Activated gamma-delta T cell (primary cell): Measurements from ENCODE around the gene STX8.
"Not testable (repeated sequence)": the region's sequence is repeated elsewhere in the genome, so short reads cannot be mapped to it uniquely, and the experiment has no call there.

Experiments used
- DNase-seq: peaks from one replicate; lab custom pipeline; 2025; lab: John Stamatoyannopoulos, UW

The STX8 gene

GRCh38 chr17:9389111-9389527 is 186.5 kb downstream of the STX8 start:
- no peak for DNase-seq

DNA sequence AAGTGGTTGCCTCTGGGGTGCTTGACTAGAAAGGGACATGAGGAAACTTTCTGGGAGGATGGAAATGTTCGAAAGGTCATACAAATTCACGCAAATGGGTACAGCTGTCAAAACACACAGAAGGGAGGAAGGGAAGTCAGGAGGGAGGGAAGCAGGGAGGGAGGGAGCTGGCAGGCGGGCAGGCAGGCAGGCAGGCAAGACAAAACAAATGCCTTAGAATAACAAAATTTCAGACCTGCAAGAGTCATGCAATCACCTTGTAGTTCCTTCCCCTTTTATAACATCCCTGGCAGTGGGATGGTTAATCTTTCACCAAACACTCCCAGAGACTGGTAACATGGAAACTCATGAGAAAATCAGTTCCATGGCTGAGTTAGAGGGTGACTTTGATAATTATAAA is 189.2 kb downstream of the STX8 start:
- DNase-seq = no peak

GRCh38 chr17:9383826-9384225 is 191.8 kb downstream of the STX8 start:
- no peak for DNase-seq

GRCh38 chr17:9382626-9383025 is 193.0 kb downstream of the STX8 start:
- DNase-seq = no peak

DNA sequence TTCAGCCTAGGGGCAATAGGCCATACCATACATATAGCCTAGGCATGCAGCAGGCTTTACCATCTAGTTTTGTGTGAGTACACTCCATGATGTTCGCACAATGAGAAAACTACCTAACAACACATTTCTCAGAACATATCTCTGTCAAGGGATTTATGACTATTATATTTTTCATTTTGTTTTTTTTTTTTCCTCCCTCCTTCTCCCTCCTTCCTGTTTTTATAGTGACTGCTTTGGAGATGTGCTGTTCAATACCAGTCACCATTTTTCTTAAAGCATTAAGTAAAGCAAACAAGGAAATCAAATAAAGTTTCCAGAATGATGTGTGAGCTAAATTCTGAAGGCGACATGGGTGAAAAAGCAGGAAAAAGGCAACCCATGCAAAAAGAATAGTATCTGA is 194.6 kb downstream of the STX8 start:
- no peak for DNase-seq

GRCh38 chr17:9380361-9380760 is 195.3 kb downstream of the STX8 start:
- no peak for DNase-seq

DNA sequence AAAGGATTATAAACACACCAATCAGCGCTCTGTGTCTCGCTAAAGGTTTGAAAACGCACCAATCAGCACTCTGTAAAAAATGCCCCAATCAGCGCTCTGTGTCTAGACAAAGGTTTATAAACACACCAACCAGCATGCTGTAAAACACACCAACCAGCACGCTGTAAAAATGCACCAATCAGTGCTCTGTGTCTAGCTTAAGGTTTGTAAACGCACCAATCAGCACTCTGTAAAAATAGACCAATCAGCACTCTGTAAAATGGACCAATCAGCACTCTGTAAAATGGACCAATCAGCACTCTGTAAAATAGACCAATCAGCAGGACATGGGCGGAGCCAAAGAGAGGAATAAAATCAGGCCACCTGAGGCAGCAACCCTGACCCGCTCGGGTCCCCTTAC is 199.4 kb downstream of the STX8 start:
- not testable (repeated sequence) for DNase-seq

DNA sequence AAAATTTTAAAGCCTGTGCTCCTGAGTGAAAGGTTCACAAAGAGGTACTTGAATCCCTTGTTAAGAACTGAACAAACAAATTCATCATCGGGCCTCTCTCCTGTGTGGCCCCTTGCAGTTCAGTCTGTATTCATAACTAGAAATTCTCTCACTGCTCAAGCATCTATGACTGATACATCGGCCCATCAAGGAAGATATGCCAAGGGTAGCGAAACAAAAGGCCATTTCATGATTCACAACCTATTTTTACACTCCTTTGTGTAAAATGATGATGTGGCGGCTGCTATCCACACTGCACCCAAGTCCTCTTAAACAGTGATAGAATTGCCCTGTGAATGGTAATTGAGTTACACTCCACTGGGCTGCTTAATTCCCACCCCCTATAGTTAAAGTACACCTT is 204.6 kb downstream of the STX8 start:
- DNase-seq = no peak

GRCh38 chr17:9370467-9370866 is 205.2 kb downstream of the STX8 start:
- DNase-seq = no peak

GRCh38 chr17:9368631-9369030 is 207.0 kb downstream of the STX8 start:
- no peak for DNase-seq

DNA sequence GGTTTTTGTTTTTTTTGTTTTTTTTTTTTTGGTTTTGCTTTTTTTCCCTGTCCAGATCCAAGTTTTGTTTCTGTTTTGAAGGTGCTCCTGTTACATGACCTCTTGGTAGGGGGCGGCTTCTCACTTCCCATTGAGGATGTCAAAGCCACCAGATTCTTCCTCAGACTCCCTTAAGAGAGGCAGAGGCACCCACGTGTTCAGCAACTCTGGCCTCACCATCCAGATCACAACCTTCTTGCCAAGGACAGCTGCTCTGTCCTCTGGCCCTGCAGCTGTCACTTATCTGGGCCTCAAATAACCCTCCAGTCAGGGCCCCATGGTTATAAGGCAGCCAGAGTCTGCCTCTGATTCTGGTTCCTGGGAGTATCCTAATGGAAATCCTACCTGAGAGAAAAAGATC is 208.5 kb downstream of the STX8 start:
- DNase-seq = no peak

- no peak for DNase-seq
Observed at GRCh38 chr17:9364837-9365430, 210.7 kb downstream of the STX8 start.

DNA sequence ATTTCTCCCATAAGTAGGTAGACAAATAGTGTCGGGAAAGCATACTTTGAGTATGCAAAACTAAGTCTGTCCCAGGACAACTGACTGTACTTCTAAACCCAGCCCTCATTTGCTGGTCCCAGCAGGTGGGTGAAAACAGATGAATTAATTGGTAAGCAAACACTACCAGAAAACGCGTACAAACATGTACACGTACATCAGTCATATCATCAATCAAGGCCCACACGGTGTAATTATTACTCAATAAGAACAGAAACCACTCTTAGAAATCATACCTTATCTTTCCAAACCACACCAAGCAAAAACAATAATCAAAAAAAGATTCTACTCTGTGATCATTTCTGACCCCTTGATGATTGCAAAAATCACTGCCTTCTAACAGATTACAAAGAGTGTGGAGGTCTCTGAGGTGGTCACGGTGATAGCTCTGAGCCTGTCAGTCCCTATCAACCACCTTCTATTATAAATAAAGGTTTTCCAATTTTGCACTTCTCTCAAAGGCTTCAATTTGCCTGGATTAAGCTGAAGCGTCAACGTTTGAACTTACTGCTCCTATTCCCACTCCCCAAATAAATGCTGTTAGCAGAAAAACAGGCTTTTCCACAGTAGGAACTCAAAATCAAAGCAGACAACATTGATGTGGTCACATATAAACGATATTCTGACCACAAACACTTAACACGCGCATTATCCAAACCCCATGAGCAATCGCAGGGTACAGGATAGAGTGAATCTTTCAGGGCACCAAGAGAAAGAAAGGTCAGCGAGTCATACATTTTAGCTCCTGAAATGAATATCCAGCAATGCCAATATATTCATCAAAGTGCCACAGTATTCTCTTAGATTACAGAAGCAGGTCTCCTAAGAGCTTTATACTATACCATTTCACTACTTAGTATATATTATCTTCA is 211.9 kb downstream of the STX8 start:
- no peak for DNase-seq

- DNase-seq = no peak
Observed at GRCh38 chr17:9361188-9361955, 214.2 kb downstream of the STX8 start.

DNA sequence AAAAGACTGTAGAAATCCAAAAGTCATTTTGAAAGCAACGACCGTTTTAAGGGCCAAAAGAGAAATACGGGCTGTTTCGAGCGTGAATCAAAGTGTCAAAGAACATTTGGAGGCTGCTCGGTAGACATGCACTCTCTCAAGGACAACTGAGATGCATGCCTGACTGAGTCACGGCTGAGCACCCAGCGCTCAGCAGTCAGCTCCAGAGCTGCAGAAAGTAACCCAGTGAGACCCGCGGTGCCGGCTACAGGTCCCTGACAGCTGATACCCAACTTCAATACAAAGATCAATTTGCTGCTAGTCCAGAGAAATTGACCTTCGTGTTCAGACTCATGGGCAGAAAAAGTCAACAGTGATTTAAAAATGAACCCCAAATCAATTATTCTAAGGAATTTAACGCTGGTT is 214.9 kb downstream of the STX8 start:
- DNase-seq = no peak

GRCh38 chr17:9356488-9356911 is 219.1 kb downstream of the STX8 start:
- DNase-seq = no peak

DNA sequence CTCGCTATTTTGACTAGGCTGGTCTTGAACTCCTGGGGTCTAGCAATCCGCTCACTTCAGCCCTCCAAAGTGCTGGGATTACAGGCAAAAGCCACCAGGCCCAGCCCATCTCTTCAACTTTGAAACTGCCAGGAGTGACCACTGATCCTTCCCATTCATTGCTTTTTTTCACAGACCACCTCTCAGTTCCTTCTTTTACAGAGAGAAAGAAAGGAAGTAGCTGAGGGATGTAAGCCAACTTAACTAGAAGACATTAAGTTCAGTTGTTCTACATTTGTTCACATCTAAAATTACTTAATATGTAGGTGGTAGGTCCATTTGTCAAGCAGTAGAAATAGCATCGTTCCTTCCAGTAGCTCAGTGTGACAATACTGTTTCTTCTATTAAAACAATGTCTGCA is 219.8 kb downstream of the STX8 start:
- DNase-seq = no peak

DNA sequence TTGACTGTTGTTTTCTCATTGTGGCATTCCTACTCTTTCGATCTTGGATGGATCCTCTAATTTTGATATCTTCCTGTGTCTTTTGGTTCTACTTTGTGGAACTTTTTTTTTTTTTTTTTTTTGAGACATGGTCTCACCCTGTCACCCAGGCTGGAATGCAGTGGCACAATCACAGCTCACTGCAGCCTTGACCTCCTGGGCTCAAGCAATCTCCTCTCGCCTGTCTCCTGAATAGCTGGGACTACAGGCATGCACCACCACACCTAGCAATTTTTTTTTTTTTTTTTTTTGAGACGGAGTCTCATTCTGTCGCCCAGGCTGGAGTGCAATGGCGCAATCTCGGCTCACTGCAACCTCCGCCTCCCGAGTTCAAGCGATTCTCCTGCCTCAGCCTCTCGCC is 220.4 kb downstream of the STX8 start:
- not testable (repeated sequence) for DNase-seq

DNA sequence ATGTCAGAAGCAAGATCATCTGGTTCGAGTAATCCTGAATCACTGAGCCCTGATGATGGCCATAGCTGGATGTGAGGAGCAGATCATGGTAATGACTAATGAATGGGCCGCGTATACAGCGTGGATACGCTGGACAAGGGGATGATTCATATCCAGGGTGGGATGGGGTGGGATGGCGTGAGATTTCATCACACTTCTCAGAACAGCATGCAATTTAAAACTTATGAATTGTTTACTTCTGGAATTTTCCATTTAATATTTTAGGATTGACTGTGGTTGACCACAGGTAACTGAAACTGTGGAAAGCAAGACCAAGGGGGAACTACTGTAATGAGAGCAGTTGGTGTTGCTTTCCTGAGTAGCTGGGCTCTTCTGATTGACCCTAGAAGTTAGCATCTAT is 225.5 kb downstream of the STX8 start:
- no peak for DNase-seq

GRCh38 chr17:9346296-9346926 is 229.2 kb downstream of the STX8 start:
- no peak for DNase-seq

DNA sequence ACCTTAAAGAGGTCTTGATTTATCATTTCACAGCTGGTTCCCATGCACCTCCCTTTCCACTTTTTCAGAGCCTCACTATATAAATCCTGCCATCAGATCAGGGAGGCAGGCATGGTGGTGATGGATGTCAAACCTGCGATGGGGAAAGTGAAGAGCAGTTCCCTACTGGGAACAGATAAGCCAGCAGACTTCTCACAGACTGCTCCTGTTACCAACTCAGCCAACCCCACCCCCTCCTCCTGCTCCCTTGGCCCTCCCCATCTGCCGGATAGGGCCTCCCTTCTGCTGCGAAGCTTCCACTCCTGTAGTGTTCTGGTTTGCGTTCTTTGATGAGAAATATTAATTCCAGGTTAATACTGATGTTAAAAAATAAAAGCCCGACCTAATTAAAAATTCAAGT is 232.1 kb downstream of the STX8 start:
- DNase-seq = no peak

DNA sequence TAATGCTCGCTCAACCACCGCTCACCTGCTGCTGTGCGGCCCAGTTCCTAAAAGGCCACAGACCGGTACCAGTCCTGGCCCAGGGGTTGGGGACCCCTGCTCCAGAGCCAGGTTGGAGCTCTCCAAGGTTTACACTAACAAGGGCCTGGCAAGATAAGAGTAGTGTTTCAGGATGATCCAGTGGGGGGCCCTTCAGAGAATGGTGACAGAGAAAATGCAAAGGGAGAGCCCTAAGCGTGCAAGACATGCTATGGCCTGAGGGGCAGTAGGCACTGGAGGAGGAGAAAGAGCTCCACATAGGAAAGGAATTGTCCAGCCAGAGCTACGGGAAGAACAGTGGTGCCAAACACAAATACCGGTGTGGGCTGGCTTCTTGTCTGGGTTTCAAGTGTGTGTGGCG is 233.4 kb downstream of the STX8 start:
- no peak for DNase-seq
